T-helper 2 cell (primary cell): ENCODE measurements around the gene WFS1.

ENCODE experiments used
- DNase-seq, 5 experiments: peaks; one replicate each; pipeline versions ENCODE4 v3.0.0 to v3.0.0-alpha.2; 2012 to 2022

WFS1 gene

GRCh38 chr4:6341696-6342095 is 72.0 kb downstream of the WFS1 start:
- DNase-seq, result no peak

GRCh38 chr4:6342530-6343293 is 73.1 kb downstream of the WFS1 start:
- DNase-seq, result no peak

GRCh38 chr4:6343939-6344408 is 74.3 kb downstream of the WFS1 start:
- DNase-seq, result no peak

- no peak for DNase-seq
These were observed 75.6 kb downstream of the WFS1 start for GRCh38 chr4:6345096-6345830.

GRCh38 chr4:6345866-6346265 is 76.2 kb downstream of the WFS1 start:
- no peak for DNase-seq

- DNase-seq, result no peak
These were observed 76.9 kb downstream of the WFS1 start for GRCh38 chr4:6346373-6347110.

- no peak for DNase-seq
These were observed 77.9 kb downstream of the WFS1 start for GRCh38 chr4:6347511-6348045.

- no peak for DNase-seq
These were observed 78.8 kb downstream of the WFS1 start for GRCh38 chr4:6348408-6348807.

GRCh38 chr4:6349896-6350603 is 80.4 kb downstream of the WFS1 start:
- no peak for DNase-seq

GRCh38 chr4:6350646-6351045 is 81.0 kb downstream of the WFS1 start:
- DNase-seq, result no peak

- DNase-seq, result no peak
These were observed 81.8 kb downstream of the WFS1 start for GRCh38 chr4:6351246-6352000.

GRCh38 chr4:6352031-6352692 is 82.5 kb downstream of the WFS1 start:
- DNase-seq, result no peak
